NCI-H146 treated with DMSO at 0.1 percent for 48 hours (cell line): Measurements from ENCODE around the gene RICTOR.
"Not testable (repeated sequence)": the region's sequence is repeated elsewhere in the genome, so short reads cannot be mapped to it uniquely, and the experiment has no call there.

ENCODE experiments used
- DNase-seq: peaks from one replicate; lab custom pipeline; 2025; ENCODE audit not compliant: unreplicated experiment; lab: John Stamatoyannopoulos, UW

RICTOR gene

DNA sequence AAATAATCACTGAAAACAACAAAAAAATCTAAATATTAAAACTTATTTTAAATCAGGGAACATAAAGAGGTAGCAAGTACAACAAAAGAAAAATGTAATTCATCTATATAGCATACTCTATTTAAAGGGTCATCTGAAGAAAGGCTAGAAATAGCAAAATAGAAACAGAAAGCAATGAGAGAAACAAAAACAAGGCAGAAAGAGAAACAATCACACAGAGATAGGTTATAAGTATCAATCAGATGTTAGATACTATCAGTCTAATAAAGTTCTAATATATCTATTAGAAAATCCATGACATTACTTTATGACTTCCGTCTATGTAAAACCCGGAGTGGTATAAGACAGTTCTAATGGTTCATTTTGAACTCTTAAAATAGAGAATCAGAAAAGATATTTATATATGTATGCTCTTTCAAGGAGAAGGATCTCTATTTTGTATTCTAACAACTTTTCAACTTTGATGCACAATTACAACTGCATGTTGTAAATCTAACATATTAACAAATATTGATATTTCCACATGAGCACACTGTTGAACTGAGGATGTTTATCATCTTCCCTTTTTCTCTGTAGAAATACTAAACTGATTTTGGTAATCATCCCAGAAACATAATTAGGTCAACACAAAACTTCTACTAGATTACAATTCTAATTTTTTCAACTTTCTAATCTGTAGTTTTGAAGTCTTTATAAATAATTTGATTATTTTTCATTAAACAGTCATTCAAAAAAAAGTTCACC is 15.8 kb downstream of the RICTOR start:
- no peak for DNase-seq

DNA sequence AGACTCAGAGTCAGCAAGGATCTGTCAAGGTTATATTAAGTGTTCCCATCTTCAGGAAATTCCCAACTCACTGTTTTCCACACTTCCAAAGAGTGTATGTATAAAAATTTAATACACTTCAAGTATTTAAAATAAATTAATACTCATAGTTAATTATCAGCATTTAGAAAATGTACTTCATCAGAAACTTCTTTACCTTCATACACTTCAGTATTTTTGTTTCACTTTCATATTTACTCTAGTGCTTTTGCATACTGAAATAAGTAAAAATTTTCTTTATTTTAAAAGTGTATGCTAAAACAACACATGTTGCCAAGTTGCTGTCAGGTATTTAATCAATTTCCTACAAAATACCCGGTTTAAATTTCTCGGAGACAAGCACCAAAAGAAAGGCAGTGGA is 16.5 kb downstream of the RICTOR start:
- no peak for DNase-seq

DNA sequence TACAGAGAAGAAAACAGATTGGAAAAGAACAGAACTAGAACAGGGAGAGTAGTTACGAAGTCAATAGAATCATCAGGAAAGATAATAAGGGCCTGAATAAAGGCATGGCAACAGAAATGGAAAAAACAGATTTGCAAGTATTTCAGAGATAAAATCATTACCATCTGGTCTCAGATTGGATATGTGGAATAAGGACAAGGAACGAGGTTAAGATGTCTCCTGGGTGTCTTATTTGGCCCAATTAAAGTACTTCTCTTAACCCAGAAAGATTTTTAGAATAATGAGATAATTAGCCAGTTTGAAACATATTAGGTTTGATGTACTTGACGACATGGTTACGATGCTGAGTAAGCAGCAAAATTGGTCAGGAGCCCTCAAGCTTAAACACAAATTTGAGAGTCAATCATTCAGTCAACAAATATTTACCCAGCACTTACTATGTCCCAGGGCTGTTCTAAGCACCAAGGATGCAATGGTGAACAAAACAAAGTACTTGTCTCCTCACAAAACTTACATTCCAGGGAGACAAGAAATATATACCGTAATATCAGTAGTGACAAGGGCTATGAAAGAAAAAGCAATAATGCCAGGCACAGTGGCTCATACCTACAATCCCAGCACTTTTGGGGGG is 18.3 kb downstream of the RICTOR start:
- no peak for DNase-seq

DNA sequence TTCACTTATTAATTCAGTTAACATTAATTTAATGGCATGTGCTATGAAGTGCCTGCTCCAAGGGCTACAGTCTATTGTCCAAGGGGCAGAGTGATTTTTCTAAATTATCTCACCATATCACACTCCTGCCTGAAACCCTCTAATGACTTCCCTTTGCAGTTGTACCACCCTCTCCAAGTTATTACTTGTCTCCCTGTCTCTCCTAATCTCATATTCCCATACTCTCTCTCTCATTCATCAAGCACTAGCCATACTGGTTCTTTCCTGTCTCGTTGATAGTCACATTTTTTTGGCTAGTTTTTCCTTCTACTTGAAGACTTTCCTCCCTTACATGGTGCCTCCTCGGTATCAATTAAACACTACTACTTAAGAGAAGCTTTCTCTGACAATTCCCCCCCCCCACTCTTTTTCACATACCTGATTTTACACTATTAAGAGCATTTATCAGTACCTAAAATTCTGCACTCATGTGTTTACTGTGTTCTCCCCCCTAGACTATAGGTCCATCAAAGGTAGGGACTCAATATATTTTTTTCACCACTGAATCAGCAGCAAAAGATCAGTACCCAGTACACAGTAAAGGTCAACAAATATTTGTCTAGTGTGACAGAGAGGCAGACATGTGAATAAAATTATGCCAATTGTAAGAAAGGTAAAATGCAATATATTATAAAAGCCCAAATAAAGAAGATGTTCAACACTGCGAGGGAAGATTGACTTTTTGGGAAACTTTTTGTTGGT is 19.0 kb downstream of the RICTOR start:
- DNase-seq = no peak

DNA sequence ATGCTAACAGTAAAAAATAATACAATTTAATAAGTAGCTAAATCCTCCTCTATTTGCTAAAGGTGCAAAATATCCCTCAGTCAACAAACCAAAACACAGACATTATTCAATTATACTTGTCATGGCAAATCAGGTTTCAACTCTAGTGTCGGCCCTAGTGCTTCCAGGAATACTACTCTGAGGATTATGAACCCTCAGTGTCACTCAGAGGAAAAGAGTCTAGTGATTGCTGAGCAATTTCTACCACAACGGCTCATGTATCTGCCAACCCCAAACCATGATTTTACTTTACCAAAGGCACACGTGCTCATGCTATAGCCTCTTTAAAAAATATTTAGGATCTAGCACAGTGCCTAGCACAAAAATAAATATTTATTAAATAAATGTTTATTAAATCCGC is 21.0 kb downstream of the RICTOR start:
- DNase-seq = no peak

DNA sequence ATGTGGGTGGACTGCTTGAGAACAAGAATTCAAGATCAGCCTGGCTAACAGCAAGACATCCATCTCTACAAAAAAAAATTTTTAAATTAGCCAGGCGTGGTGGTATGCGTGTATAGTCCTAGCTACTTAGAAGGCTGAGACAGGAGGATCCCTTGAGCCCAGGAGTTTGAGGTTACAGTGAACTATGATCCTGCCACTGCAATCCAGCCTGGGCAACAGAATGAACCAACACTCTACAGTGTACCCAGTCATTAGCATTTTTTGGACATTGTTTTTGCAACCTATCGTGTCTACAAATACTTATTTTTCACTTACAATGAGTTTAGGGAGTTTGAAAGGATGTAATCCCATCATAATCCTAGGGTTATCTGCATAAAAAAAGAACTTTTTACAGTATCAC is 22.1 kb downstream of the RICTOR start:
- DNase-seq = no peak

GRCh38 chr5:39049315-39049714 is 24.9 kb downstream of the RICTOR start:
- no peak for DNase-seq

GRCh38 chr5:39040875-39041274 is 33.3 kb downstream of the RICTOR start:
- no peak for DNase-seq

DNA sequence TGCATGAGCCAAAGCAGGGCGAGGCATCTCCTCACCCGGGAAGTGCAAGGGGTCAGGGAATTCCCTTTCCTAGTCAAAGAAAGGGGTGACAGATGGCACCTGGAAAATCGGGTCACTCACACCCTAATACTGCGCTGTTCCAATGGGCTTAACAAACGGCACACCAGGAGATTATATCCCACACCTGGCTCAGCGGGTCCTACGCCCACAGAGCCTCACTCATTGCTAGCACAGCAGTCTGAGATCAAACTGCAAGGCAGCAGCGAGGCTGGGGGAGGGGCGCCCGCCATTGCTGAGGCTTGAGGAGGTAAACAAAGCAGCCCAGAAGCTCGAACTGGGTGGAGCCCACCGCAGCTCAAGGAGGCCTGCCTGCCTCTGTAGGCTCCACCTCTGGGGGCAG is 39.7 kb downstream of the RICTOR start:
- DNase-seq = not testable (repeated sequence)

GRCh38 chr5:39031041-39031440 is 43.2 kb downstream of the RICTOR start:
- no peak for DNase-seq

GRCh38 chr5:39025456-39025855 is 48.7 kb downstream of the RICTOR start:
- DNase-seq = no peak

GRCh38 chr5:39024884-39025283 is 49.3 kb downstream of the RICTOR start:
- no peak for DNase-seq

DNA sequence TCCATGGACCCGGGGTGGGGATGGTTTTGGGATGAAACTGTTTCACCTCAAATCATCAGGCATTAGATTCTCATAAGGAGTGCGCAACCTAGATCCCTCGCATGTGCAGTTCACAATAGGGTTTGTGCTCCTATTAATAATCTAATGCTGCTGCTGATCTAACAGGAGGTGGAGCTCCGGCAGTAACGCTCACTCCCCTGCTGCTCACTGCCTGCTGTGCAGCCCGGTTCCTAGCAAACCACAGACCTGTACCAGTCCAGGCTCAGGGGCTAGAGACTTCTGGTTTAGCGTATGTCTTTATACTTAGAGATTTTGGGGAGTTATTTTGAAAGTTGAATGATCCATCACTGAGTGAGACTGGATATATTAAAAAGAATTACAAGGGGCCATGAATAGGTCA is 50.2 kb downstream of the RICTOR start:
- peak; percentile 19 for DNase-seq

- no peak for DNase-seq
Measured at GRCh38 chr5:39023121-39023520, 51.1 kb downstream of the RICTOR start.

DNA sequence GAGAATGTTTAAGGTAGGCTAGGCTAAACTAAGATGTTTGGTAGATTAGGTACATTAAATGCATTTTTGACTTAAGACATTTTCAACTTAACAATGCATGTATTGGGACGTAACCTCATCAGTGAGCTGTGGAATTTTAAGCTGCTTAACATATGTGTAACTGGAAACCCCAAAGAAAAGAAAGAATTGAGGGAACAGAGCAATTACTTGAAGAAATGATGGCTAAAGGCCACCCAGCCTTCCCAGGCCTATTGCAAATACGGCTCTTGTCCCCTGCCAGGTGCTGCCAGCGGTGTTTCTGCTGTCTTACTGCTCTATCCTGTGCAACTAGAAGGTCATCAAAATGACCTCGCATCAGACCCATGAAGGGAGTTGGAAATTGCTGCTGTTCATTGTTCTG is 52.0 kb downstream of the RICTOR start:
- DNase-seq = no peak

GRCh38 chr5:39021413-39021812 is 52.8 kb downstream of the RICTOR start:
- no peak for DNase-seq

DNA sequence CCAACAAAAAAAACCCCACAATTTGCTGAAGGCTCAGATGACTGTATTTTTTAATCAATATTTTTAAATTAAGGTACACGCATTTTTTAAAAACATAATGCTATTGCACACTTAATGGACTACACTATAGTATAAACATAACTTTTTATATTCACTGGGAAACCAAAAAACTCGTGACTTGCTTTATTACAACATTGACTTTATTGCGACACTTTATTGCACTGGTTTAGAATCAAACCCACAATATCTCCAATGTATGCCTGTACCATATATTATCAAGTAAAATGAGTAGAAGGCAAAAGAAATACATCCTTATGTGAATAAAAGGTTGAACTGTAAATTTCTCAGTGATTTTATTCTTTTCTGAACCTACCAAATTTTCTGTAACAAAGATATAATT is 53.7 kb downstream of the RICTOR start:
- DNase-seq = no peak

DNA sequence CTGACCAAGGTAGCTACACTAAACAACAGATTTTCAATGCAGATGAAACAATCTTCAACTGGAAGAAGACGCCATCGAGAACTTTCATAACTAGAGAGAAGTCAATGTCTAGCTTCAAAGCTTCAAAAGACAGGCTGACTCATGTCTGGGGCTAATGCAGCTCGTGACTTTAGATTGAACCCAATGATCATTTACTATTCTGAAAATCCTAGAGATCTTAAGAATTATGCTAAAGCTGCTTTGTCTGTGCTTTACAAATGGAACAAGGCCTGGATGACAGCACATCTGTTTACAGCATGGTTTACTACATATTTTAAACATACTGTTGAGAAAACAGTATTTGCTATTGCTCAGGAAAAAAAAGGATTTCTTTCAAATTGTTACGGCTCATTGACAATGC is 54.9 kb downstream of the RICTOR start:
- DNase-seq = no peak

- DNase-seq = no peak
Measured at GRCh38 chr5:39017504-39017903, 56.7 kb downstream of the RICTOR start.

- DNase-seq = no peak
Measured at GRCh38 chr5:39016587-39017275, 57.5 kb downstream of the RICTOR start.

DNA sequence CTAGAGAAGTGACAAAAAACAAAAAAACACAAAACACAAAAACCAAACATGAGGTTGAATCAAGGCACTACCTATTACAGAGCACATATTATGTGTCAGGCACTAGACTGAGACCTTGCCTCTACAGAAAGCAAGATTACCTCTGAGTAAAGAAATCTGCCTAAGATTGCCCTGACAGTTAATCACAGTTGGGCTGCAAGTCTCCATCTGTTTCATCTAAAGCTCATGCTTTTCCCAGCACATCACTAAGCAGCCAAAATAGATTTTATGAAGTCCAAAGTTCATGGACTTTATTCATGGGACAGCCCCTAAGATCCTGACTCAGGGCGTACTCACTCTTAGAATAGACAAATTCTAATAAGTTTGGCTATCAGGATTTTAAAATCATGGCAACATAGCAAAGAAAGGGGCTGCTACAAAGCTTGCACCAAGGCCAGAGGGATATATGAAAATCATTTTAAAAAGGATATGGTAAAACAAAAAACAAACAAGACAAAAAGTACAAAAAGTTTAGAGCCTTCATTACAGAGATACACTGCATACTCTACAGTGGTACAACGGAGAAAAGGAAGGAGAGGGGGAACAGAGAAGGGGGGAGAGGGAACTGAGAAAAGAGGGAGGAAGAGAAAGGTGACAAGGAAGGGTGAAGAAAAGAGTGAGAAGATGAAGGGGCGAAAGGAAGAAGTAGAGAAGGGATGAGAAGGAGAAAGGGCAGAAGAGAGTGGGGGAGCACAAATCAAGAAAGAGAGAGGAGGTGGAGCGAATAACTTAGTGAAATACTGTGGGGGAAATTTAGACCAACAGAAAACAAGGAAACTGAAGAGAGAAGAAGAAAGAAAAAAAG is 58.2 kb downstream of the RICTOR start:
- DNase-seq = no peak
